ENCODE measurements around the gene CD33.

- TF ChIP-seq CTCF (IDR thresholded peaks at IDR 0.05), result no peak
- no peak for TF ChIP-seq POLR2AphosphoS5 (IDR thresholded peaks at IDR 0.05; ENCODE audit: low read depth, low read length)
Observed at GRCh38 chr19:51272183-51272810, 47.4 kb downstream of the CD33 start.

Measured in Panc1 (cell line).